Trophoblast cell (in vitro differentiated cells and primary cell): ENCODE measurements around the gene PRKCH.

Experiments used
- DNase-seq, 2 donors: peaks; one replicate each; pipeline ENCODE4 v3.0.0-alpha.2; 2016
- H2AFZ ChIP-seq: 2 replicates; pipeline ENCODE4 v1.6.1; 2013; ENCODE audit warnings: low read length, moderate library complexity, mild to moderate bottlenecking; ENCODE audit not compliant: insufficient read depth, poor library complexity
- H2AK5ac ChIP-seq: 2 replicates; pipeline ENCODE4 v1.6.1; 2013; ENCODE audit warnings: mild to moderate bottlenecking, low read length
- H2BK120ac ChIP-seq: 2 replicates; pipeline ENCODE4 v1.6.1; 2013; ENCODE audit warnings: low read length, mild to moderate bottlenecking, moderate library complexity; ENCODE audit not compliant: insufficient read depth, poor library complexity
- H2BK12ac ChIP-seq: 2 replicates; pipeline ENCODE4 v1.6.1; 2013; ENCODE audit warnings: mild to moderate bottlenecking, low read length, moderate library complexity
- H2BK5ac ChIP-seq: 2 replicates; pipeline ENCODE4 v1.6.1; 2013; ENCODE audit warnings: low read length, low read depth, moderate library complexity, mild to moderate bottlenecking; ENCODE audit not compliant: poor library complexity
- H3K14ac ChIP-seq: 2 replicates; pipeline ENCODE4 v1.6.1; 2013; ENCODE audit warnings: mild to moderate bottlenecking, low read length
- H3K18ac ChIP-seq: 2 replicates; pipeline ENCODE4 v1.6.1; 2013; ENCODE audit warnings: mild to moderate bottlenecking, low read length
- H3K23ac ChIP-seq: 2 replicates; pipeline ENCODE4 v1.6.1; 2013; ENCODE audit warnings: low read length
- H3K27ac ChIP-seq: 2 replicates; pipeline ENCODE4 v1.5.1; 2013; ENCODE audit warnings: low read depth, mild to moderate bottlenecking, inconsistent platforms, low read length, moderate library complexity
- H3K27me3 ChIP-seq: 2 replicates; pipeline ENCODE4 v1.6.1; 2013; ENCODE audit warnings: inconsistent platforms, mild to moderate bottlenecking, low read length, moderate library complexity; ENCODE audit not compliant: insufficient read depth
- H3K36me3 ChIP-seq, 2 experiments: 1 replicate in 1 of 2; 2 replicates in 1 of 2; pipeline ENCODE4 v1.6.1; 2013; ENCODE audit warnings: low read length in 2 of 2, mild to moderate bottlenecking in 2 of 2, moderate library complexity in 1 of 2; ENCODE audit not compliant: insufficient read depth in 2 of 2, control insufficient read depth in 1 of 2
- H3K4ac ChIP-seq: 2 replicates; pipeline ENCODE4 v1.6.1; 2013; ENCODE audit warnings: low read depth, mild to moderate bottlenecking, low read length, moderate library complexity
- H3K4me1 ChIP-seq, 2 experiments: 1 replicate in 1 of 2; 2 replicates in 1 of 2; pipeline ENCODE4 v1.6.1; 2013; ENCODE audit warnings: low read length in 2 of 2, mild to moderate bottlenecking in 2 of 2, moderate library complexity in 1 of 2; ENCODE audit not compliant: insufficient read depth in 2 of 2, control insufficient read depth in 1 of 2
- H3K4me2 ChIP-seq: 2 replicates; pipeline ENCODE4 v1.6.1; 2013; ENCODE audit warnings: inconsistent platforms, mild to moderate bottlenecking, low read length, moderate library complexity
- H3K4me3 ChIP-seq: 2 replicates; pipeline ENCODE4 v1.5.1; 2013; ENCODE audit warnings: mild to moderate bottlenecking, low read depth, low read length, inconsistent platforms
- H3K79me1 ChIP-seq: one replicate; pipeline ENCODE4 v1.6.1; 2013; ENCODE audit warnings: low read length
- H3K79me2 ChIP-seq: 2 replicates; pipeline ENCODE4 v1.6.1; 2013; ENCODE audit warnings: low read length, mild to moderate bottlenecking; ENCODE audit not compliant: control insufficient read depth, insufficient read depth, poor library complexity
- H3K9ac ChIP-seq: 2 replicates; pipeline ENCODE4 v1.6.1; 2013; ENCODE audit warnings: mild to moderate bottlenecking, low read length
- H3K9me3 ChIP-seq: 2 replicates; pipeline ENCODE4 v1.6.1; 2013; ENCODE audit warnings: low read depth, mild to moderate bottlenecking, control low read depth, inconsistent platforms, low read length; ENCODE audit not compliant: insufficient read depth
- H4K12ac ChIP-seq: 2 replicates; pipeline ENCODE4 v1.6.1; 2013; ENCODE audit warnings: low read depth, mild to moderate bottlenecking, low read length, moderate library complexity
- H4K8ac ChIP-seq: 2 replicates; pipeline ENCODE4 v1.6.1; 2013; ENCODE audit warnings: low read depth, mild to moderate bottlenecking, low read length, moderate library complexity
- H4K91ac ChIP-seq: one replicate; pipeline ENCODE4 v1.6.1; 2013; ENCODE audit warnings: low read depth, mild to moderate bottlenecking, low read length, moderate library complexity
- WGBS: extraction: QIAGEN DNeasy Blood & Tissue Kit; methylation state at CpG from one replicate; pipeline ENCODE4 v1.1.7; 2013; ENCODE audit warnings: missing lambda C conversion rate; ENCODE audit not compliant: insufficient read length, insufficient coverage; ENCODE audit errors: extremely low coverage; 5-methylcytosine and 5-hydroxymethylcytosine counted together

PRKCH gene

DNA sequence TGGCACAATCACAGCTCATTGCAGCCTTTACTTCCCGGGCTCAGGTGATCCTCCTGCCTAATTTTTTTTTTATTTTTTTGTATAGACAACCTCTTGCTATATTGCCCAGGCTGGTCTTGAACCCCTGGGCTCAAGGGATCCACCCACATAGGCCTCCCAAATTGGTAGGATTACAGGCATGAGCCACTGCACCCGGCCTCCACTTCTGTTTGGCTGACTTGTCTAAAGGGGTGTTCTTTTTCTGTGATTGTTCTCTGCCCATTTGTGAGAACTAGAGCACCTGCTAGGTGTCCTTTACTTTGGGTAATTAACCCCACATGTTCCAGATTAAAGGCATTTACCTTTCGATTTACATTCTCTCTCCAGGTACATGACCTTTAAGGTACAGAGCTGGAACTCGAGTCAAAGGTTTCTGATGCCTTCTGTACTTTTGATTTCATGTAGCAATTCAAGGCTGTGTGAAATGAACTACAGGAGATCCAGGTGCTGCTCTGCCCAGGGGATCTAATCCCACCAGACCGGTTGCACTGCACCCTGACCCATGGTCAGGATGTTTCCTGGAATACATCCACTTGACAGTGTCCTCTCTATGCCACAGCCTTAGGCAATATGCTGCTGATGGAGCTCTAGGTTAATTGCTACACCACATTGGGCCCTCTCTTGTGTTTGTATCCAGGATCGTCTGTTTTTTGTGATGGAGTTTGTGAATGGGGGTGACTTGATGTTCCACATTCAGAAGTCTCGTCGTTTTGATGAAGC is 163.6 kb downstream of the PRKCH start:
- Histone ChIP-seq H3K4me2 (peak overlapping the region; percentile 23), H3K9me3 (no peaks in the 10 kb centered on the region), H3K27me3 (no peaks in the 10 kb centered on the region), H2BK12ac (no peak overlapping the region), H3K79me1 (peaks cover 44% of the 10 kb centered on the region), H3K36me3 (peaks cover 3 to 4% of the 10 kb centered on the region in 2 experiments), H3K9ac (no peak overlapping the region), H2AK5ac (no peak overlapping the region), H4K8ac (peak overlapping the region; percentile 54), H3K79me2 (peaks cover 11% of the 10 kb centered on the region), H3K14ac (peak overlapping the region; percentile 61), H3K4me3 (no peak overlapping the region), H3K4ac (peak overlapping the region; percentile 12), H4K91ac (peak overlapping the region; percentile 91), H4K12ac (no peak overlapping the region), H3K4me1 (peaks cover 37 to 46% of the 10 kb centered on the region in 2 experiments), H2AFZ (no peak overlapping the region), H3K27ac (peak overlapping the region; percentile 97), H2BK120ac (peak overlapping the region; percentile 89), H3K18ac (peak overlapping the region; percentile 42), H3K23ac (no peak overlapping the region), H2BK5ac (peak overlapping the region; percentile 92)
- WGBS = no CpG with 5 or more reads among the region's 8 CpGs
- DNase-seq = peak; percentile 62 to 88

DNA sequence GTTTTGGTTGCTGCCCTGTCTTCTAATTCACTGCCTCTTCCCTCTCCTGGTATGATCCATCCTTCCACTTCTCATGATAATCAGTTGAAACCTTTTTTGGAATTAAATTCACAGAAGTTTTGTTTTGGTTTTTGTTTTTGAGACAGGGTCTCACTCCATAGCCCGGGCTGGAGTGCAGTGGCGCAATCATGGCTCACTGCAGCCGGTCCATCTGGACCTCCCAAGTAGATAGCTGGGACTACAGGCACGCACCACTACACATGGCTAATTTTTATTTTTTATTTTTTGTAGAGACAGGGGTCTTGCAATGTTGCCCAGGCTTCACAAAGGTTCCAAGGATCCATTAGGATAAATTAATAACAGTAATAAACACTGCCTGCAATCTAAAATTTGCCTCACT is 164.3 kb downstream of the PRKCH start:
- H2BK12ac ChIP-seq = peak overlapping the region; percentile 91
- H3K14ac ChIP-seq = peak overlapping the region; percentile 68
- H3K9ac ChIP-seq = no peak overlapping the region
- DNase-seq = no peak
- no peak overlapping the region for H3K18ac ChIP-seq
- WGBS = no CpG with 5 or more reads among the region's 4 CpGs
- H3K4ac ChIP-seq = peak overlapping the region; percentile 34
- peaks cover 11% of the 10 kb centered on the region for H3K79me2 ChIP-seq
- peak overlapping the region; percentile 97 for H3K27ac ChIP-seq
- H3K4me3 ChIP-seq = no peak overlapping the region
- peak overlapping the region; percentile 87 for H2BK120ac ChIP-seq
- peaks cover 45% of the 10 kb centered on the region for H3K79me1 ChIP-seq
- no peaks in the 10 kb centered on the region for H3K27me3 ChIP-seq
- H3K9me3 ChIP-seq = no peaks in the 10 kb centered on the region
- peaks cover 37 to 44% of the 10 kb centered on the region in 2 experiments for H3K4me1 ChIP-seq
- H2BK5ac ChIP-seq = peak overlapping the region; percentile 85
- no peak overlapping the region for H2AFZ ChIP-seq
- H3K36me3 ChIP-seq = peaks cover 6 to 8% of the 10 kb centered on the region in 2 experiments
- no peak overlapping the region for H4K12ac ChIP-seq
- H3K23ac ChIP-seq = no peak overlapping the region
- H2AK5ac ChIP-seq = peak overlapping the region; percentile 36
- H3K4me2 ChIP-seq = peak overlapping the region; percentile 23
- H4K91ac ChIP-seq = peak overlapping the region; percentile 87
- H4K8ac ChIP-seq = peak overlapping the region; percentile 67

DNA sequence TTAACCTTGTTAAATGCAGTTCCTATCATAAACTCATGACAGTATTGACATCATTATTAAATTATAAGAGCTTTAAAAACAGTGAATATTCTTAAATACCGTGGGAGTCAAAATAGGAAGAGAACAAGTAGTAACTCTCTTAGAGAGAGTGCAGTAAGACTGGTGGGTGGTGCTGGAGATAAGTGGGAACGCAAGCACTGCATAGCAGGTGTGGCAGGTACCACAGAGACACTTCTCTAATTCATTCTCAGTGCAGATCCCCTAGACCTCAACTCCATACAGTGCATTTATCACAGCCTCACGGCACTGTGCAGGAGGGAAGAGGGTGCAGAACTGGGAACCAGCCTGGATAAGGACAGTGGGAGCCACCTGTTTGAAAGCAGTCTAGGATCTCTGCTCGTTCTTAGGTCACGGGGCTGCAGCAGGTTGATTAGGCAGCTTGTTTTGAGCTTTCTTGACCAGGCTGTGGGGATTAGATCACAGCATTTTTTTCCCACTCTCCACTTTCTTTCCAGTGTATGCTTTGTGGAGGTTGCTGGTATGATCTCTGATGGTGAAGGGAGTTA is 165.6 kb downstream of the PRKCH start:
- DNase-seq = peak in 1 of 2 donors; percentile 42
- Histone ChIP-seq H3K4me1 (peaks cover 26 to 34% of the 10 kb centered on the region in 2 experiments), H2AK5ac (no peak overlapping the region), H2BK5ac (peak overlapping the region; percentile 10), H2BK120ac (no peak overlapping the region), H3K4ac (no peak overlapping the region), H3K79me1 (peaks cover 36% of the 10 kb centered on the region), H4K91ac (peak overlapping the region; percentile 12), H2AFZ (no peak overlapping the region), H3K4me3 (no peak overlapping the region), H3K23ac (no peak overlapping the region), H4K8ac (no peak overlapping the region), H3K9me3 (no peaks in the 10 kb centered on the region), H4K12ac (no peak overlapping the region), H3K79me2 (peaks cover 11% of the 10 kb centered on the region), H3K14ac (no peak overlapping the region), H3K27me3 (no peaks in the 10 kb centered on the region), H3K18ac (no peak overlapping the region), H2BK12ac (peak overlapping the region; percentile 0), H3K9ac (no peak overlapping the region), H3K4me2 (no peak overlapping the region), H3K27ac (peak overlapping the region; percentile 2), H3K36me3 (peaks cover 4 to 15% of the 10 kb centered on the region in 2 experiments)
- no CpG with 5 or more reads among the region's 5 CpGs for WGBS

DNA sequence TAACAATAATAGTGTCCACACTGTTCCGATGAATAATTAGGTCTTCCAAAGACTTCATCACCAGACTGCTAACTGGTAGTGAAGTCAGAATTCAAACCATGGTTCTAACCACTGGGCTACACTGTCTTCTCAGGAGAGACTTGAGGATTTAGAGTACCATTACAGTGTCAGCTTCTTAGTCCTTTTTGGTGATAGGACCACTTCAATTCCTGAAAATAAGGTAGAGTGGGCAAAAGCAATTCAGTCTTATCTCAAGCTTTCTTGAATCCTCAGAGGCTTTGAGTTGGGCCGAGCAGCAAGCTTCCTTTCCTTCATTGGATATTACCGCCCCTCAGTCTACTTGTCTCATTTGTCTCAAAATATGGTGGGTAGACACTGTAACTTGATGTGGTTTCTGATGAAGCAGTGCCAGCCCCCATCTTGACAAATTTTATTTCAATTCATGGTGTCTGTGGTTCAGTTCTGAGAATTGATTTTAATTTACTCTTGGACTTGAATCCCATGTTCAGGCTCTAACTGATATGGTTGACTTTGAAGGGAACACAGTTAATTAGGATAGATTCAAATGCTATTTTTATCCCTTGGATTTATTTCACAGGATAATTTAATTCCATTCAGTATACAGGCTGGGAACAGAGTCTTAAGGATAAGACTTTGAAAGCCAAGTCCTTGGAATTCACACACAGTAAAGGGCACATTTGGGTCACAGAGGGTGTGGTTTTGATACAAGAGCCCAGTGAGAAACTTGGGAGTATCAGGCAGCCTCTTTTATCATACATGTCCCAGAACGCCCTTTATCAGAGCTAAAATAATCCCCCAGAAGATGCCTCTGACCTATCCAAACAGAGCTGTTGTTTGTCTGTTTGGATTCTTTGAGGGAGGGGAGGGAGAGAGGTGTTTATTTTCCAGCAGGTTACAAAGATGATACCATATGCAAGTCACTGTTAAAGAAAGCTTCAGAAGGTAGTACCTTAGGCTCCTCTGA is 167.3 kb downstream of the PRKCH start:
- Histone ChIP-seq H4K91ac (no peak overlapping the region), H3K4me3 (no peak overlapping the region), H3K4me2 (no peak overlapping the region), H3K23ac (no peak overlapping the region), H2BK12ac (no peak overlapping the region), H3K4me1 (peaks cover 25 to 36% of the 10 kb centered on the region in 2 experiments), H2AK5ac (no peak overlapping the region), H3K27me3 (no peaks in the 10 kb centered on the region), H3K27ac (no peak overlapping the region), H4K12ac (no peak overlapping the region), H4K8ac (no peak overlapping the region), H2AFZ (no peak overlapping the region), H3K14ac (no peak overlapping the region), H2BK5ac (no peak overlapping the region), H2BK120ac (no peak overlapping the region), H3K18ac (no peak overlapping the region), H3K4ac (no peak overlapping the region), H3K9ac (no peak overlapping the region), H3K36me3 (peaks cover 4 to 18% of the 10 kb centered on the region in 2 experiments), H3K79me1 (peaks cover 35% of the 10 kb centered on the region), H3K79me2 (peaks cover 5% of the 10 kb centered on the region), H3K9me3 (no peaks in the 10 kb centered on the region)
- no peak for DNase-seq
- no CpG with 5 or more reads among the region's 4 CpGs for WGBS
